GM12878 (cell line): Measurements from ENCODE around the gene TRIM50. TPM values are rescaled to one million over a fixed set of nuclear protein-coding genes. Genes with fewer than 3 reads are reported as not detected.
"Not testable (repeated sequence)": the region's sequence is repeated elsewhere in the genome, so short reads cannot be mapped to it uniquely, and the experiment has no call there.

Experiments used
- ATAC-seq: fragments of 200-7000 bp; cut with Tn5 transposase; 3 replicates; pipeline ENCODE4 v1.9.1; 2020; ENCODE audit warnings: mild to moderate bottlenecking, moderate library complexity
- BruUV-seq: library from RNA; stranded (reverse); fragments of 400-500 nt; replicated peaks from 2 replicates; lab custom pipeline; 2021; lab: Mats Ljungman, UMichigan
- CTCF ChIA-PET: fragments of 300-600 bp; sonication (Branson Sonifier 250); formaldehyde crosslinking; extraction: SDS; loops from one replicate; lab custom pipeline; 2021; ENCODE audit warnings: inconsistent platforms; lab: Yijun Ruan, JAX
- POLR2A ChIA-PET: fragments of 350-600 bp; formaldehyde crosslinking; extraction: SDS; loops from one replicate; lab custom pipeline; 2021; ENCODE audit warnings: inconsistent platforms; lab: Charles Lee
- RAD21 ChIA-PET: fragments of 300-600 bp; sonication (Branson Sonifier 250); formaldehyde crosslinking; loops from one replicate; lab custom pipeline; 2023; ENCODE audit warnings: antibody characterized with exemption; ENCODE audit not compliant: unreplicated experiment; lab: Charles Lee
- SMC1A ChIA-PET: fragments of 300-600 bp; sonication (Branson Sonifier 250); formaldehyde crosslinking; loops from one replicate; lab custom pipeline; 2023; ENCODE audit not compliant: unreplicated experiment, uncharacterized antibody; lab: Charles Lee
- DNase-seq: peaks from one replicate; pipeline ENCODE4 v3.0.0-alpha.2; 2011; ENCODE audit warnings: low read depth, low spot score
- FAIRE-seq: peaks from 3 replicates; lab custom pipeline; 2011; peaks lifted over from hg19 to GRCh38; lab: Jason Lieb, UNC
- H2AFZ ChIP-seq: 2 replicates; pipeline ENCODE4 v1.6.0; 2011; ENCODE audit warnings: low read depth, low read length, control low read depth; ENCODE audit not compliant: control insufficient read depth
- H3K27ac ChIP-seq: 2 replicates; pipeline ENCODE4 v1.5.1; 2011; ENCODE audit warnings: control low read depth; ENCODE audit not compliant: control insufficient read depth, insufficient read depth
- H3K27me3 ChIP-seq, 2 experiments: replicated peaks in 1 of 2; 2 replicates each; pipeline versions ENCODE4 v1.6.0 to v1.6.1; 2011; ENCODE audit warnings: low read length in 1 of 2; ENCODE audit not compliant: control insufficient read depth in 2 of 2, insufficient read depth in 2 of 2
- H3K36me3 ChIP-seq, 2 experiments: 2 replicates each; pipeline ENCODE4 v1.5.1; 2011; ENCODE audit warnings: low read length in 1 of 2; ENCODE audit not compliant: control insufficient read depth in 2 of 2, insufficient read depth in 2 of 2
- H3K4me1 ChIP-seq: 2 replicates; pipeline ENCODE4 v1.6.1; 2011; ENCODE audit warnings: mild to moderate bottlenecking, low read length, moderate library complexity, mixed read lengths; ENCODE audit not compliant: control insufficient read depth, insufficient read depth
- H3K4me2 ChIP-seq: 2 replicates; pipeline ENCODE4 v1.6.0; 2011; ENCODE audit warnings: control low read depth; ENCODE audit not compliant: control insufficient read depth, insufficient read depth
- H3K4me3 ChIP-seq: fragments of 200-600 bp; sonication (generic); 2 replicates; pipeline ENCODE4 v1.5.1; 2016
- H3K79me2 ChIP-seq: 2 replicates; pipeline ENCODE4 v1.6.0; 2011; ENCODE audit warnings: low read length; ENCODE audit not compliant: control insufficient read depth, insufficient read depth
- H3K9ac ChIP-seq: 2 replicates; pipeline ENCODE4 v1.8.0; 2011; ENCODE audit warnings: low read length, control low read depth, mixed read lengths; ENCODE audit not compliant: control insufficient read depth, insufficient read depth
- H3K9me3 ChIP-seq: replicated peaks from 3 replicates; pipeline ENCODE4 v1.5.1; 2011; ENCODE audit warnings: mild to moderate bottlenecking, low read length; ENCODE audit not compliant: control insufficient read depth, insufficient read depth
- H4K20me1 ChIP-seq: 2 replicates; pipeline ENCODE4 v1.6.0; 2011; ENCODE audit not compliant: control insufficient read depth, insufficient read depth
- CTCF ChIP-seq, 3 experiments: IDR thresholded peaks in 2 of 3; conservative IDR thresholded peaks in 1 of 3; 2 replicates each; pipeline ENCODE4 v1.5.1; 2011; ENCODE audit warnings: low read depth in 3 of 3, low read length in 3 of 3, mild to moderate bottlenecking in 3 of 3, control low read depth in 2 of 3, moderate library complexity in 2 of 3, inconsistent platforms in 1 of 3, mixed read lengths in 1 of 3; ENCODE audit not compliant: control insufficient read depth in 2 of 3, insufficient read depth in 1 of 3; ENCODE audit errors: extremely low read depth in 1 of 3
- NFXL1 ChIP-seq: fragments of 450-650 bp; IDR thresholded peaks from 2 replicates; pipeline ENCODE4 v1.6.1; 2017; ENCODE audit warnings: antibody characterized with exemption, mild to moderate bottlenecking, borderline replicate concordance
- NR2F1 ChIP-seq: fragments of 450-650 bp; conservative IDR thresholded peaks from 2 replicates; pipeline ENCODE4 v1.6.1; 2017; ENCODE audit warnings: mild to moderate bottlenecking
- STAT1 ChIP-seq: fragments of 450-650 bp; conservative IDR thresholded peaks from 2 replicates; pipeline ENCODE4 v1.6.1; 2014; ENCODE audit warnings: antibody characterized with exemption, mild to moderate bottlenecking
- TARDBP ChIP-seq: IDR thresholded peaks from 2 replicates; pipeline ENCODE4 v1.6.1; 2016; ENCODE audit warnings: borderline replicate concordance
- WRNIP1 ChIP-seq: IDR thresholded peaks from 2 replicates; pipeline ENCODE4 v1.6.1; 2011; ENCODE audit warnings: low read depth, low read length, improper control_type of control experiment, borderline replicate concordance
- WGBS: methylation state at CpG from one replicate; pipeline ENCODE4 v1.1.6; 2016; ENCODE audit warnings: low lambda C conversion rate; ENCODE audit not compliant: insufficient replicate concordance, insufficient coverage; ENCODE audit errors: missing lambda C conversion rate; 5-methylcytosine and 5-hydroxymethylcytosine counted together
- in situ Hi-C: fragments of 300-500 bp; cut with MboI; formaldehyde crosslinking; loops from 9 replicates; pipeline ENCODE4 v1.14.3; 2018; ENCODE audit warnings: mixed read lengths
- intact Hi-C: fragments of 100-400 bp; cut with micrococcal nuclease; formaldehyde crosslinking; loops from one replicate; pipeline ENCODE4 v1.14.2; 2022; ENCODE audit not compliant: unreplicated experiment
- polyA plus RNA-seq, 11 experiments: library from polyadenylated mRNA; depleted of rRNA in 4 of 11; unstranded in 6 of 11; stranded (reverse) in 5 of 11; fragments of >200 nt; fragmentation: Nextera tagmentation in 4 of 11; fragmentation: Illumina TruSeq in 1 of 11; extraction: Ambion mirVana in 4 of 11; extraction: Trizol in 1 of 11; gene quantifications; 1 replicate in 1 of 11; 2 replicates in 10 of 11; pipeline versions ENCODE4 v1.2.1 to v1.2.3, GENCODE V29; 2011 to 2016; ENCODE audit warnings: inconsistent platforms in 2 of 11, missing spikeins in 2 of 11, low read depth in 1 of 11
- total RNA-seq, 4 experiments: library from RNA; depleted of rRNA in 3 of 4; stranded (reverse); fragments of >200 nt in 3 of 4; fragmentation: Illumina TruSeq in 1 of 4; extraction: Trizol in 1 of 4; gene quantifications; 2 replicates each; pipeline versions ENCODE4 v1.2.1 to v1.2.3, GENCODE V29; 2013 to 2021
- TF ChIP-seq, protein P1 (sequence below): IDR thresholded peaks from 2 replicates; pipeline ENCODE4 v1.6.1; 2011; ENCODE audit warnings: borderline replicate concordance, low read depth, mild to moderate bottlenecking, moderate library complexity, mixed read lengths, low read length; ENCODE audit not compliant: insufficient read depth; ENCODE audit errors: extremely low read length
- TF ChIP-seq, protein P2 (sequence below): IDR thresholded peaks from 2 replicates; pipeline ENCODE4 v1.6.1; 2012; ENCODE audit warnings: low read length, inconsistent platforms

Gene TRIM50
- total and polyA plus RNA-seq, 10 of the 15 experiments (the other 5 are each of a cell fraction or from before 2014, with no cell fraction given): not detected

GRCh38 chr7:73376671-73377412 lies 49.0 kb upstream of the TRIM50 start (continued):
- TF ChIP-seq, protein P1, sequence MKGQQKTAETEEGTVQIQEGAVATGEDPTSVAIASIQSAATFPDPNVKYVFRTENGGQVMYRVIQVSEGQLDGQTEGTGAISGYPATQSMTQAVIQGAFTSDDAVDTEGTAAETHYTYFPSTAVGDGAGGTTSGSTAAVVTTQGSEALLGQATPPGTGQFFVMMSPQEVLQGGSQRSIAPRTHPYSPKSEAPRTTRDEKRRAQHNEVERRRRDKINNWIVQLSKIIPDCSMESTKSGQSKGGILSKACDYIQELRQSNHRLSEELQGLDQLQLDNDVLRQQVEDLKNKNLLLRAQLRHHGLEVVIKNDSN: no peak
- TF ChIP-seq WRNIP1: no peak
- TF ChIP-seq STAT1: no peak
- no peak for TF ChIP-seq NFXL1
- no peak for TF ChIP-seq NR2F1
- TF ChIP-seq CTCF (IDR thresholded peaks at IDR 0.05 in 2 of 3, conservative IDR thresholded peaks at IDR 0.05 in 1 of 3; ENCODE audit: control insufficient read depth in 2 of 3, extremely low read depth in 1 of 3, insufficient read depth in 1 of 3, low read depth in 3 of 3, low read length in 3 of 3): no peak
- no peak for TF ChIP-seq TARDBP
- TF ChIP-seq, protein P2, sequence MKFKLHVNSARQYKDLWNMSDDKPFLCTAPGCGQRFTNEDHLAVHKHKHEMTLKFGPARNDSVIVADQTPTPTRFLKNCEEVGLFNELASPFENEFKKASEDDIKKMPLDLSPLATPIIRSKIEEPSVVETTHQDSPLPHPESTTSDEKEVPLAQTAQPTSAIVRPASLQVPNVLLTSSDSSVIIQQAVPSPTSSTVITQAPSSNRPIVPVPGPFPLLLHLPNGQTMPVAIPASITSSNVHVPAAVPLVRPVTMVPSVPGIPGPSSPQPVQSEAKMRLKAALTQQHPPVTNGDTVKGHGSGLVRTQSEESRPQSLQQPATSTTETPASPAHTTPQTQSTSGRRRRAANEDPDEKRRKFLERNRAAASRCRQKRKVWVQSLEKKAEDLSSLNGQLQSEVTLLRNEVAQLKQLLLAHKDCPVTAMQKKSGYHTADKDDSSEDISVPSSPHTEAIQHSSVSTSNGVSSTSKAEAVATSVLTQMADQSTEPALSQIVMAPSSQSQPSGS: no peak

DNA sequence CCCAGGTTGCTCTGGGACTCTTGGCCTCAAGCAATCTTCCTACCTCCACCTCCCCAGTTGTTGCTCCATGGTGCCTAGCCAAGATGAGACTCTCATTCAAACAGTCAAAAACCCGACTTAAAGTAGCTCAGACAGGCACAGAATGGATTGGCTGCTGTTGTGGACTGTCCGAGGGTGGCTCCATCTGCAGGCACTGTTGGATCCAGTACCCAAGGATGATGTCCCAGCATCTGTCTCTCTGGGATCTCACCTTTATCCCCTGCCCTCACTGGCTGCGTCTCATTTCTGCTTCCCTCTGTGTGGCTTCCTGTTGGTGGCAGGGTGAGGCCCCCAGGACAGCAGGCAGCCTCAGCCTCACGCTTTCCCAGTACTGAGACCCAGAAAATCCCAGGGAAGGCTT lies 48.4 kb upstream of the TRIM50 start:
- 15% methylated on average over 4 of the region's 4 CpGs for WGBS
- H3K36me3 ChIP-seq, H4K20me1 ChIP-seq, H3K9ac ChIP-seq, H3K27ac ChIP-seq, CTCF ChIA-PET, H3K4me2 ChIP-seq, SMC1A ChIA-PET, H3K4me1 ChIP-seq, H2AFZ ChIP-seq, BruUV-seq, DNase-seq, RAD21 ChIA-PET, H3K9me3 ChIP-seq, H3K79me2 ChIP-seq, in situ Hi-C loops, FAIRE-seq, intact Hi-C loops, ATAC-seq, H3K4me3 ChIP-seq, H3K27me3 ChIP-seq: not testable (repeated sequence)
- POLR2A ChIA-PET: interaction anchor here (0.6 kb wide), 1 partner anchor 488 kb away, joined by 3 read pairs; no protein-coding TSS in a partner anchor
